GM21576 (cell line): ENCODE measurements around the gene NMUR1.

Experiments
- ATAC-seq: cut with Tn5 transposase; IDR thresholded peaks from one replicate; pipeline ENCODE4 v1.9.1; 2021; ENCODE audit warnings: mild to moderate bottlenecking, moderate library complexity; ENCODE audit not compliant: unreplicated experiment

The NMUR1 gene

DNA sequence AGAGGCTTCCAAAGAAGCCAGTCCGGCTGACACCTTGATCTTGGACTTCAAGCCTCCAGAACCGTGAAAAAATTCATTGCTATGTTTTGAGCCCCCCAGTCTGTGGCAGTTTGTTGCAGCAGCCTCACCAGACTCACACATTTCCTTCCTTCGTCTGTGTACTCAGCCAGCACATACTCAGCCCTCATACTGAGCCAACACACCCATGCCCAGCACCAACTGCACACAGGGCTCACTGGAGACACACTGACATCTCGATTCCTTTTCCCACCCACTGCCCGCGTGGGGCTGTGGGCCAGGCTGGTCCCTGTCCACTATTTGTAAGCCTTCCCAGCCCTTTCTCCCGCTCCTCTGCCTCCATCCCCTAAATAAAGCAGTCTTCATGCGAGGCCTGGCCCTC, 24.1 kb upstream of the NMUR1 start:
- no peak for ATAC-seq

DNA sequence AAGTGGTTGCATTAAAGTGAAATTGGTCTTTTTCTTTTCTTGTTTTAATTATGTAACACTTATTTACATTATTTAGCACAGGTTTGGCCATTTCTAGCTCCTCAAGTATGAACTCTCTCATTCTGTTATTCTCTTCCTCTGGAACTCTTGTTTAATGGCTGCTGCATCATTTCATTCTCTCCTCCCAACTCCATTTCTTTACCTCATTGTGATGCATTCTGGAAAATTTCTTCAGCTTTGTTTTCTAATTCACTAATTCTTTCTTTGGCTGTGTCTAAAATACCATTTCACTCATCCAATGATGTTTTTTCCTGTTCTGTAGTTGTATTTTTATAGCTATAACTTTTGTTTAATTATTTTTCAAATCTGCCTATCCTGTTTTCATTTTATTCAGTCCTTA, 22.5 kb upstream of the NMUR1 start:
- ATAC-seq, result no peak

DNA sequence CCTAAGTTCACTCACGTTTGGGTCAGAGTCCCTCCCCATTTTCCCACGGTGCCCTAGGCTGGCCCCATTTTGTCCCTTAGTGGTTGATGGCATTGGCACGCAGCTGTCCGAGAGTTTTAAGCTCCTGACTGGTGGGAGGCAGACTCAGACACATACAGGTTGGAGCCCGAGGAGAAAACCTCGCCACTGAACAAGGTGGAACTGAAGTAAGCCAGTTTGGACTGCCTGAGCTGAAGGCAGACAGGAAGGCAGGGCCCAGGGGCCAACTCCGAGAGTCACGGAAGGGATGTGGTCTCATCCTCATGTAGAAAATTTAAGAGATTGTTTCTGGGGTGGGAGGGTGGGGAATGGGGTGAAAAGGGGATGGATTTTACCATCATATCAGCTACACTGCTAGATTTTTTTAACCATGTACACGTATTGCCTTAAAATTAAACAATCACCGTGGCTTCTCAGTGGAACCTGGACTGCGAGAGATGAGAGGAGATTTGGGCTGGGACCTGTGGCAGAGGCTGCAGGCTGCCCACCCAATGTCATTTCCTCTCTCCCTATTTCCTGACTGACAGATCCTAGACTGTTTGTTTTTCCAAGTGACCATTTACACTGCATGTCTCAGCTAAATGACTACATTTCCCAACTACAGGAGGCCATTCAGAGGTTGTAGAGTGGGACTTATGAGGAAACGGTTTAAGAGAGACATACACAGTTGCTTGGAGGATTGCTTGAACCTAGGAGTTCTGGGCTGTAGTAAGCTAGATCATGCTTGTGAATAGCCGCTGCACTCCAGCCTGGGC, 19.4 kb upstream of the NMUR1 start:
- no peak for ATAC-seq

DNA sequence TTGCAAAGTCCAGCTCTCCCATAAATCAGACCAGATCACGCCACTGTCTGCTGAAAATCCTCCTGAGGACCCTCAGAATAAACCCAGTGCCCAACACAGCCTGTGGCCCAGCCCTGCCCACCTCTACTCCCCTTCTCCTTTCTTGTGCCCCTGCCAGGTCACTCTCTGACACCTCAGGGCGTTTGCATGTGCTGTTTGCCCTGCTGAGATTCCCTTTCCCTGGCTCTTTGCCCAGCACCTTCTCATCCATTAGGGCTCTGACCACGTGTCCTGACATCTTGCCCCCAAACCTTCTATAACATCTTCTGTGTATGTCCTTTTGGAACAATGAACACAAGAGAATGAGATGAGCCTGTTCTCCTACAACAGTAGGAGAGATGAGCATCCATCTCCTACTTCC, 18.5 kb upstream of the NMUR1 start:
- ATAC-seq, result no peak

DNA sequence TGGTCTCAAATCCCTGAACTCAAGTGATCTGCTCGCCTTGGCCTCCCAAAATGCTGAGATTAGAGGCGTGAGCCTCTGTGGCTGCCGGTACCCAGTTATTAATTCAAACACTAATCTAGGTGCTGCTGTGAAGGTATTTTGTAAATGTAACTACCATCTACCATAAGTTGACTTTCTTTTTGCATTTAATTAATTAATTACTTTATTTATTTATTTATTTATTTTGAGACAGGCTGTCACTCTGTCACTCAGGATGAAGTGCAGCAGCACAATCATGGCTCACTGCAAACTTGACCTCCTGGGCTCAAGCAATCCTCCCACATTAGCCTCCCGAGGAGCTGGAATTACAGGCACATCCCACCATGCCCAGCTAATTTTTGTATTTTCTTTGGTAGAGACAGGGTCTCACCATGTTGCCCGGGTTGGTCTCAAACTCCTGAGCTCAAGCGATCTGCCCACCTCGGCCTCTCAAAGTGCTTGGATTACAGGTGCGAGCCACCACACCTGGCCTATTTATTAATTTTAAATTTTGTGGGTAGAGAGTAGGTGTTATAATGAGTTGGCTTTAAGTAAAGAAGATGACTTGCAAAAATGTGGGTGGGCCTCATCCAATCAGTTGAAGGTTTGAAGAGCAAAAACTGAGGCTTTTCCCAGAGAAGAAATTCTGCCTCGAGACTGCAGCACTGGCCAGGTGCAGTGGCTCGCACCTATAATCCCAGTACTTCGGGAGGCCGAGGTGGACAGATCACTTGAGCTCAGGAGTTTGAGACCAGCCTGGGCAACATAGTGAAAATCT, 17.3 kb upstream of the NMUR1 start:
- ATAC-seq, result no peak

DNA sequence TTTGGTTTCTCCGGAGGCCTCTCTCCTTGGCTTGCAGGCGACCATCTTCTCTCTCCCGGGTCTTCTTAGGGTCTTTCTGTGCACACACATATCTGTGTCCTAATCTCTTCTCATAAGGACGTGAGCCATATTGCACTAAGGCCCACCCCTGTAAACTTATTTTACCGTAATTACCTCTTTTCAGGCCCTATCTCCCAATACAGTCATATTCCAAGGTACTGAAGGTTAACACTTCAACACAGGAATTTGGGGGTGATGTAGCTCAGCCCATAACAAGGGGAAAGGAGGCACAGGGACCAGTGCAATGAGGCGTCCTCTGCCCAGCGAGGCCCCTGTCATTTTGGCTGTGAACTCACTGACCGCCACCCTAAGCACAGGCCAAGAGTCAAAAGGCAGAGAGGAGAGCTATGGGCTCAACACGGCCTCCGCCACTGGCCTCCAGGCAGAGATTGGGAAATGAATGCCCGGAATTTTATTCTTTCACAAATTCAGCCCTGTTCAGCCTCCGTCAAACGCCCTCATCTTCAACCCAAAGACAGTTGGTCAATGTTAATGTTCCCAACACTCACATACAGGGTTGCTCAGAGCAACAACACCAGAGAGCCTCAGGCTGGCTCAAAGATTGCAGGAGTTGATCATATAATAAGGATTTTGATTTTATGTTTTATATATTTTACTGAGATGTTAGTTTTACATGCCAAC, 15.9 kb upstream of the NMUR1 start:
- no peak for ATAC-seq

DNA sequence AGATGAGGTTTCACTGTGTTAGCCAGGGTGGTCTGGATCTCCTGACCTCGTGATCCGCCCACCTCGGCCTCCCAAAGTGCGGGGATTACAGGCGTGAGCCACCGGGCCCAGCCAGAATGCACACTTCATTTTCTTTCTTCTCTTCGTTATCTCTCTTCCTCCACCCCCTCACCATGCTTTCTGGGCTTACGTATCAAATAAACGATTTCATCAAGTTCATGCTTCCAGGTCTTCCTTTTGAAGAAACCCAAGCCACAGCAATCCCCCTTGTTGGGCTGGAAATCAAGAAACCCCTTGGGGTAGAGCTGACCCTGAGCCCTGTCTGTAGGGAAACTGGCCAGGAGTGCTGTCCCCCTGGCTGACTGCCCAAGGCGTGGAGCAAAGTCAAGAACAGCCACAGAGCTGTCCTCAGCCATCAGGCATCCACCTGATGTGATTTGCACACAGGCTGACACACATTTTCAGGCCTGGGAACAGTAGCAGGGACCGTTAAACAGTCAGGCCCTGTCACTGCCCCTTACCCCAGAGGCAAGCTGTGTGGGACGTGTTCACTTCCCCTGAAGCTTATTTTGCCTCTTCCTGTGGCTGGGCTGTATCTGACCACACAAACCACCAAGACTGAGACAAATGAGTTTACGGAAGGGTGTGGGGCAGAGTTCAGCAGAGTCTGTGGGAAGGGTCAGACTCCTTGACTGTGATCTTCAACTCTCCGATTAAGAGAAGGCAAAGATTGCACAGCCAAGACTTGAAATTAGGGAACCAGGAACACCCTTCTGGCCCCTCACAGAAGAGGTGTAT, 15.1 kb upstream of the NMUR1 start:
- peak; percentile 97 for ATAC-seq

DNA sequence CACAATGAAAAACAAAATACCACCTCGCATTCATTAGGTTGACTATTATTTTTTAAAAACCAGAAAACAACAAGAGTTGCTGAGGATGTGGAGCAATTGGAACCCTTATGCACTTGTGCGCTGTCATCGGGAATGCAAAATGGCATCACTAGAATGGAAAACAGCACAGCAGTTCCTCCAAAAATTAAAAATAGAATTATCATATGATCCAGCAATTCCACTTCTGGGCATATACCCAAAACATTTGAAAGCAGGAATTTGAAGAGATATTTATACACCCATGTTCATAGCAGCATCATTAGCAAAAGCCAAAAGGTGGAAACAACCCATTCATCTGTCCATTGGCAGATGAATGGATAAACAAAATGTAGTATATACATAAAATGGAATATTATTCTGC, 11.9 kb upstream of the NMUR1 start:
- no peak for ATAC-seq

DNA sequence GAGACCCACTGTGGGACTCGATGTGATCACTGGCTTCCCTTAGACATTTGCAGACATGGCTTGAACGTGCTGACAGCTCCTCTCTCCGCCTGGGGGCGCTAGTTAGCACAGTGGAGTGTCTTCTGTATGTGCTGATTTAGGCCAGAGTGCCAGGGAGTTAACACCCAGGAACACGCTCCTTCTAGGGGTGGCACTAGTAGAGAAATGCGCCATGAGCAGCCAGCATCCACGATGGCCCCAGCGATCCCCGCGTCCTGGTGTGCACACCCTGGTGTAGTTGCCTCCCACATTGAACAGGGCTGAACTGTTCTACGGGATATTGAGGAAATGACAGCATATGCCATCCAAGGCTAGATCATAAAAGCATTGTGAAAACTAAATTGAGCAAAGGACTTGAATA, 11.4 kb upstream of the NMUR1 start:
- ATAC-seq, result no peak

DNA sequence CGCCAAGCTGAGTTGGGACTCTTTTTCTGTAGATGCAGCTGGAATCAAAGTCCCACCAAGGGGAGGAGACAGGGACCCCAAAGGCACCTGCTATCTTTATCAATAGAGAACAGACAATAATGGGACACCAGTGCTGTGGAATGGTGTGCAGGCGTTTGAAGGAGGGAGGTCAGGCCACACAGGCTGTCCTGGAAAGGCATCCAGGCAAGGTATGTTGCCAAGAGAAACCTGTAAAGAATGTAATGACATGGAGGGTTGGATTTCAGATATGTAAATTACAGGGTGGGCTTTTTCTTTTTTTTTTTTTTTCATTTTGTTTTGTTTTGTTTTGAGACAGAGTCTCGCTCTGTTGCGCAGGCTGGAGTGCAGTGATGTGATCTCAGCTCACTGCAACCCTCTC, 9.7 kb upstream of the NMUR1 start:
- ATAC-seq, result no peak

DNA sequence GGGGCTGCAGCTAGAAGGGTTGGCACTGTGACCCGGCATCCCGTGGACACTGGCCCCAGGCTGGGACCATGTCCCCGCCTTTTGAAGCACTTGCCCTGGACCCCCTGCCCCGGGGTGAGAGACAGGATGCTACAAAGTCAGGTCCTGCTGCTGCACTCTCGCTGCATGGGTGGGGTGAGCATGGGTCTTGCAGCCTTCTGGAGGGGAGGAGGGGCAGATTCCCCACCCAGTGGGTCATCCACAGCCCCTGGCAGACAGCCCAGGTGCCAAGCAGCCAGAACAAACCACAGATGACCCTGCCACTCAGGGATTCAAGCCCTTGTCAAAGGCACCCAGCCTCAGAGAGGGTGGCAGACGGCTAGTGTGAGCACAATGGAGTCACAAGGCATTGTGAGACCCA, 5.7 kb upstream of the NMUR1 start:
- no peak for ATAC-seq

DNA sequence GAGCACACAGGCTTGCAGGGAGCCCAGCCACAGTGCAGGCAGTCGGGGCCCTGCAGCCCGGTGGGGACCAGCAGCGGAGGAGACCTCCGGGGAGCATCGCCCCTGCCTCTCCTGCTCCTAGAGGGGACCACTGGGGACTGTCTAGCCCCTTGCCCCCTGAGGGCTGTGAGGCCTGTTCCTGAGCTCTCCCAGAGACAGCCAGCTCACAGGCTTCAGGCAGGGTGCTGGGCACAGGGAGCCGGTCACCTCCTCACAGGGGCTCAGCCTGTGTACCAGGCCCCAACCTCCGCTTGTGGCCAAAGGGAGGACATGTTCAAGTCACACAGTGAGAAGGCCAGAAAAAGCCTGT, 3.5 kb upstream of the NMUR1 start:
- ATAC-seq, result no peak

DNA sequence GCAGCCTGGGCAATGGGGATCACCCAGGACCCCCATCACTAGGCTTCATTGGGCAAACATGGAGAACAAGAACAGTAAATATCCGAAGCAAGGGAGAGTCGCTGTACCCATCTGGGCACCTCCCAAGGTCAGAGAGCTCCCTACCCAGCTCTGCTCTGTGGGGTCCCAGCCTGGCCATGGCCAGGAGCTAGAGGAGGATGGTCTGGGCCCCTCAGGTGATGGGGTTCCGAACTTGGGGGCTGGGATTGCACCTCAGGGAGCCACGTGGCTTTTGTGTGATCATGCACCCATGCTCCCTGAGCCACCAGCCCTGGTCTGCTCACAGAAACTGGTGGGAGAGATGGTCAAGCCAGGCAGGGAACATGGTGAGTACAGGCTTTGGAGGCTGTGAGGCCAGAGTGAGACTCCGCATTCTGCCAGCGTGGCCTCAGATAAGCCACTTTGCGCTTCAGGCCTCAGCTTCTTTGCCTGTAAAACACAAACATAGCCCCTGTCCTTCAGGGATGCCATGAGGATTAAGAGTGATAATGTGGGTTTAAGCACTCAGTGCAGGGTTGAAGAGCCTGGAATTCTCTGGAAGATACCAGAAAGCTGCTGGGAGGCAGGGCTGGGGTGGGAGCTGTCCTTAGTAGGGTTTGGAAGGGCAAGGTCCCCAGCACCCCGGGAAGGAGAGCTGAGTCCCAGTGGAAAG, 3.0 kb upstream of the NMUR1 start:
- ATAC-seq, result no peak

DNA sequence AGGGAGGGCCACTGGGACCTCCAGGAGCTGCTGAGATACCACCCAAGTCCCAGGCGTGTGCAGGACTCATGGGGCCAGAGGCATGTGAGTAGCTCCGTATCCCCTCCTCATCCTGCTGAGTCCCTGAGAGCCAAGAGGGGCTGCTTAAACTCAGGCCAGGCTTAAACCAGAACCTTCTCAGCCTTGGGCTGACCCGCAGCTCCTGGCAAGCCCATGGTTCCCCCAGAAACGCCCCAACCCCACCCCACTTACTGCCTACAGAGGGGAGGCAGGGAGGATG, 2.5 kb upstream of the NMUR1 start:
- ATAC-seq, result no peak

DNA sequence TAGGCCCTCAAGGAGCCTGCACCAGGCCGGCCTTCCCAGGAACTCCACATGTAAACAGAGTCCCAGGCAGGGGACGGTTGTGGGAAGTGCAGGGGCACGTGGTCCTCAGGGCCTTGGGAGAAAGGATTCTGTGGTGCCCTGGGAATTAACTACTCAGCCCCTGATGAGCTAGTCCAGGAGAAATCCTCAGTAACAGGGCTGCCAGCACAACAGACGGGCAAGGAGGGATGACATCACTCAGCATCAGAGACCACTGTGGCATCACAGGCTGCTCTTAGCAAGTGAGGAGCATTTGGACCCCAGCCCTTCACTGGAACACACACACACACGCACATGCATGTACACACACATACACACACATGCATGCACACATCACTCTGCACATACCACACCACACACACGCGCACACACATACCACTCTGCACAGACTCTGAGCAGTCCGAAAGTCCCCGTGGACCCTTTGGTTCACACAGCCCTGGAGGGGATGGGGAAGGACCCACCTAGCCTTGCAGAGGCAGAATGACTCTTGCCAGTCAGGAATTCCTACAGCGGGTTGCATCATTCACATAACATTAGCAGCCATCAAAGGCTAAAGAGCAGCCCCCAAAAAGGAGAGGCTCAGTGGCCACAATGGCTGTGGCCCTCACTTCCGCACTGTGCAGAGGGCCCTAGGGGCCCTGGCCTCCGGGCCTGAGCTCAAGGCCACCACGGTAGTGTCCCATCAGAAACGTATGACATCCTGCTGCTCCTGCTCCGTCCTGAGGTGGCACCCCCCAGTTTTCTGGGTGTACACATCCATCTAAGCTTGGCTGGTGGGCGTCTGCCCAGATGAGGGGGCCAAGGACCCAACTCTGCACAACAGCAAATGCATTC, 1.9 kb upstream of the NMUR1 start:
- ATAC-seq, result no peak

DNA sequence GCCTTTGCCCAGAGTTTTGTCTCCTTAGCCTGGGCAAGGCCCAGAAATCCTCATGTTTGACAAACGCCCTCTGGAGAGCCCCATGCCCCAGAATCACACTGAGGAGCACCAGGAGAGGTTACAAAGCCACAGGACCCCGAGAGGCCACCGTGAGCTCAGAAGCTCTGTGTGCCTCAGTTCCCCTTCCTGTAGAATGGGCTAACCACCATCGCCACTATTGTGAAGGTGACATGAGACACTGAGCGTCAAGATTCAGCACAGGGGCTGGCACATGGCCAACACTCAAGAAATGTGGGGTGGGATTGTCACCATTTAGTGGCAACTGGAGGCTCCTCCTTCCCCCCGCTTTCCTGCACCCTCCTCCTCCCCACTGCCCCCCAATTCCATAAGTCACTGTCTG, 1.2 kb upstream of the NMUR1 start:
- no peak for ATAC-seq

DNA sequence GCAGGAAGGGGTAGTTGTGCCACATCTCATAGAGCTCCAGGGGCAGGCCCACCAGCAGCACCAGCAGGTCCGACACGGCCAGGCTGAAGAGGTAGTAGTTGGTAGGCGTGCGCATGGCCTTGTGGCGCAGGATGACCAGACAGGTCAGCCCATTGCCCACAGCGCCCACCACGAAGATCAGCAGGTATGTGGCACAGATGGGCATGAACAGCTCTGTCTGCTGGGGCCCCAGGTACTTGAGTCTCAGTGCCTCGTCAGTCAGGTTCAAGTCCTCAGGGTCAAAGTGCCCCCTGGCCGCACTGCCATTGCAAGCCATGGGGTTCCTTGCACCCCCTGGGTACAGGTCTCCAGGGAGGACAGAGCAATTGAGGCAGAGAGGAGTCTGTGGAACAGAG, 1.6 kb downstream of the NMUR1 start:
- ATAC-seq, result no peak

DNA sequence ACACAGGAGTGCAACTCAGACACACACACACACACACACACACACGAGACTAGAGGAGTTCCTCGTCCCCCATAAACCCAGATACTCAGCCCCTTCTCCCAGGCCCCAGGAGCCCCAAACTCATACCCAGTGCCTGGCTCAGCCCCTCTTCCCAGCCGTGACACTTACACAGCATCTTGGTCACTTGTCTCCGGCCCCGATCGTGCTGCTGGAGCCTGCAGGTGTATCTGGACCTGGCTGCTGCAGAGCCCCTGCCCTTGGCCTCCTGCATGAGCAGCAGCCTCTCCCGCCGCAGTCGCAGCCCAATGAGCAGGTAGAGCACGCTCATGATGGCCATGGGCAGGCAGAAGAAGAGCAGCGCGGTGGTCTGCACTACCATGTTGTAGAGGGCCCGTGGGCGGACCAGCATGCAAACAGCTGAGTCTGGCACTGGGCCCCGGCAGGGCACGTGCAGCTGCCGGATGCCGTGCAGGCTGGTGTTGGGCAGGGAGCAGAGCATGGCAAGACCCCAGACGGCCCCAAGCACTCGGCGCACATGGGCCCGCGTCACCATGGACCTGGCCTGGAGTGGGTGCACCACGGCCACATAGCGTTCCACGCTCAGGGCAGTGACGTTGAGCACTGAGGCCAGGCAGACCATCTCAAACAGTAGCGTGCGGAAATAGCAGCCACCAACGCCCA, 2.1 kb downstream of the NMUR1 start:
- ATAC-seq, result no peak

DNA sequence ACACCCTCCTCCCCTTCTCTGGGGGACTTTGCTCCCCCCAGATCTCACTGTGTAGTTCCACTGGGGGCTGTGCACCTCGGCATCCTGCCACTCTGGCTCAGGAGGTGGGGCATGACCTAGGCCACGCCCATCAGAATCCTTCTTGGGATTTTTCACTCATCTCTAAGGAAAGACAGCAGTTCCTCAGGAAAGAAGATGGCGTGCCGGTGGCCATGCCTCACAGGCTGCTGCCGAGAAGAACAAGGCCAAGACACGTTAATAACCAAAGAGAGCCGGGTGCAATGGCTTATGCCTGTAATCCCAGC, 3.2 kb downstream of the NMUR1 start:
- ATAC-seq, result no peak
